K562 (cell line): ENCODE results near the gene CCL27.

Source experiments
- CTBP1 ChIP-seq: fragments of 450-650 bp; IDR thresholded peaks from 2 replicates; pipeline ENCODE4 v1.6.1; 2016; ENCODE audit warnings: borderline replicate concordance
- EZH2 ChIP-seq: IDR thresholded peaks from 2 replicates; pipeline ENCODE4 v1.6.1; 2012; ENCODE audit warnings: low read depth, mild to moderate bottlenecking, inconsistent platforms, low read length, borderline replicate concordance
- IRF2 ChIP-seq: sonication (generic); formaldehyde crosslinking; IDR thresholded peaks from 2 replicates; pipeline ENCODE4 v1.8.1; 2022; ENCODE audit warnings: mild to moderate bottlenecking, missing genetic modification reagents
- KAT7 ChIP-seq: sonication (generic); formaldehyde crosslinking; IDR thresholded peaks from 2 replicates; pipeline ENCODE4 v1.8.0; 2022; ENCODE audit warnings: missing genetic modification reagents, mild to moderate bottlenecking, borderline replicate concordance
- SP1 ChIP-seq: sonication (generic); formaldehyde crosslinking; IDR thresholded peaks from 2 replicates; pipeline ENCODE4 v1.8.1; 2022; ENCODE audit warnings: mild to moderate bottlenecking, missing genetic modification reagents
- WHSC1 ChIP-seq: IDR thresholded peaks from one replicate; pipeline ENCODE4 v1.6.1; 2012; ENCODE audit warnings: low read length, control low read depth, inconsistent platforms
- ZNF224 ChIP-seq: sonication (generic); formaldehyde crosslinking; IDR thresholded peaks from 2 replicates; pipeline ENCODE4 v1.8.0; 2022; ENCODE audit warnings: mild to moderate bottlenecking, missing genetic modification reagents
- ZNF274 ChIP-seq: IDR thresholded peaks from 2 replicates; pipeline ENCODE4 v1.6.1; 2011; ENCODE audit warnings: low read depth, mild to moderate bottlenecking, low read length, moderate library complexity, borderline replicate concordance
- TF ChIP-seq, protein P1 (sequence below), 2 experiments: fragments of 450-650 bp; formaldehyde crosslinking in 1 of 2; IDR thresholded peaks; 2 replicates each; pipeline versions ENCODE4 v1.4.0 to v1.6.1; 2014 to 2020; ENCODE audit warnings: mild to moderate bottlenecking in 2 of 2, borderline replicate concordance in 1 of 2, low read depth in 1 of 2
- TF ChIP-seq, protein P2 (sequence below): sonication (generic); formaldehyde crosslinking; IDR thresholded peaks from 2 replicates; pipeline ENCODE4 v1.8.1; 2022; ENCODE audit warnings: missing genetic modification reagents

- TF ChIP-seq CTBP1 (no peak), ZNF224 (no peak), EZH2 (no peak), KAT7 (no peak), WHSC1 (no peak), SP1 (CRISPR knock-in tag) (no peak), ZNF274 (no peak), IRF2 (CRISPR knock-in tag) (no peak)
- TF ChIP-seq, protein P1, sequence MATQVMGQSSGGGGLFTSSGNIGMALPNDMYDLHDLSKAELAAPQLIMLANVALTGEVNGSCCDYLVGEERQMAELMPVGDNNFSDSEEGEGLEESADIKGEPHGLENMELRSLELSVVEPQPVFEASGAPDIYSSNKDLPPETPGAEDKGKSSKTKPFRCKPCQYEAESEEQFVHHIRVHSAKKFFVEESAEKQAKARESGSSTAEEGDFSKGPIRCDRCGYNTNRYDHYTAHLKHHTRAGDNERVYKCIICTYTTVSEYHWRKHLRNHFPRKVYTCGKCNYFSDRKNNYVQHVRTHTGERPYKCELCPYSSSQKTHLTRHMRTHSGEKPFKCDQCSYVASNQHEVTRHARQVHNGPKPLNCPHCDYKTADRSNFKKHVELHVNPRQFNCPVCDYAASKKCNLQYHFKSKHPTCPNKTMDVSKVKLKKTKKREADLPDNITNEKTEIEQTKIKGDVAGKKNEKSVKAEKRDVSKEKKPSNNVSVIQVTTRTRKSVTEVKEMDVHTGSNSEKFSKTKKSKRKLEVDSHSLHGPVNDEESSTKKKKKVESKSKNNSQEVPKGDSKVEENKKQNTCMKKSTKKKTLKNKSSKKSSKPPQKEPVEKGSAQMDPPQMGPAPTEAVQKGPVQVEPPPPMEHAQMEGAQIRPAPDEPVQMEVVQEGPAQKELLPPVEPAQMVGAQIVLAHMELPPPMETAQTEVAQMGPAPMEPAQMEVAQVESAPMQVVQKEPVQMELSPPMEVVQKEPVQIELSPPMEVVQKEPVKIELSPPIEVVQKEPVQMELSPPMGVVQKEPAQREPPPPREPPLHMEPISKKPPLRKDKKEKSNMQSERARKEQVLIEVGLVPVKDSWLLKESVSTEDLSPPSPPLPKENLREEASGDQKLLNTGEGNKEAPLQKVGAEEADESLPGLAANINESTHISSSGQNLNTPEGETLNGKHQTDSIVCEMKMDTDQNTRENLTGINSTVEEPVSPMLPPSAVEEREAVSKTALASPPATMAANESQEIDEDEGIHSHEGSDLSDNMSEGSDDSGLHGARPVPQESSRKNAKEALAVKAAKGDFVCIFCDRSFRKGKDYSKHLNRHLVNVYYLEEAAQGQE (IDR thresholded peaks at IDR 0.05; ENCODE audit: borderline replicate concordance): no peak
- TF ChIP-seq, protein P1 (CRISPR knock-in tag; IDR thresholded peaks at IDR 0.05; ENCODE audit: low read depth): no peak
- TF ChIP-seq, protein P2, sequence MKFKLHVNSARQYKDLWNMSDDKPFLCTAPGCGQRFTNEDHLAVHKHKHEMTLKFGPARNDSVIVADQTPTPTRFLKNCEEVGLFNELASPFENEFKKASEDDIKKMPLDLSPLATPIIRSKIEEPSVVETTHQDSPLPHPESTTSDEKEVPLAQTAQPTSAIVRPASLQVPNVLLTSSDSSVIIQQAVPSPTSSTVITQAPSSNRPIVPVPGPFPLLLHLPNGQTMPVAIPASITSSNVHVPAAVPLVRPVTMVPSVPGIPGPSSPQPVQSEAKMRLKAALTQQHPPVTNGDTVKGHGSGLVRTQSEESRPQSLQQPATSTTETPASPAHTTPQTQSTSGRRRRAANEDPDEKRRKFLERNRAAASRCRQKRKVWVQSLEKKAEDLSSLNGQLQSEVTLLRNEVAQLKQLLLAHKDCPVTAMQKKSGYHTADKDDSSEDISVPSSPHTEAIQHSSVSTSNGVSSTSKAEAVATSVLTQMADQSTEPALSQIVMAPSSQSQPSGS (CRISPR knock-in tag): no peak
Observed at GRCh38 chr9:34624475-34625185, 37.8 kb downstream of the CCL27 start.
